Stimulated activated memory B cell treated with anti-CD40 and anti-IgM and Interleukin-4, amounts not matched to agents 10 μg/mL and 1 μg/mL and 100 μg/mL, for 72 hours (primary cell): Measurements from ENCODE around the gene DNAJA3.
A peak's percentile ranks its signal among the peaks of the same experiment; 100 is the strongest.
"Not testable (repeated sequence)": the region's sequence is repeated elsewhere in the genome, so short reads cannot be mapped to it uniquely, and the experiment has no call there.

Experiments used
- ATAC-seq: fragments of 150-1000 bp; cut with Tn5 transposase; 2 replicates; pipeline ENCODE4 v1.10.0; 2021
- H3K27ac Mint-ChIP-seq: one replicate; pipeline ENCODE4 v1.8.0; 2022; ENCODE audit warnings: mild to moderate bottlenecking, mixed read lengths
- H3K27me3 Mint-ChIP-seq: one replicate; pipeline ENCODE4 v1.8.0; 2022; ENCODE audit warnings: mixed read lengths
- H3K36me3 Mint-ChIP-seq: one replicate; pipeline ENCODE4 v1.8.0; 2022; ENCODE audit warnings: mixed read lengths
- H3K4me1 Mint-ChIP-seq: one replicate; pipeline ENCODE4 v1.8.0; 2022; ENCODE audit warnings: mixed read lengths
- H3K4me3 Mint-ChIP-seq: one replicate; pipeline ENCODE4 v1.8.0; 2022; ENCODE audit warnings: mild to moderate bottlenecking, moderate library complexity, mixed read lengths
- H3K9me3 Mint-ChIP-seq: one replicate; pipeline ENCODE4 v1.8.0; 2022; ENCODE audit warnings: mixed read lengths

The DNAJA3 gene

GRCh38 chr16:4393850-4394249 is 31.8 kb upstream of the DNAJA3 start:
- not testable (repeated sequence) for H3K27ac Mint-ChIP-seq, H3K9me3 Mint-ChIP-seq, H3K27me3 Mint-ChIP-seq, H3K4me1 Mint-ChIP-seq, ATAC-seq, H3K4me3 Mint-ChIP-seq
- peaks cover 47% of the 10 kb centered on the region for H3K36me3 Mint-ChIP-seq

GRCh38 chr16:4395055-4395726 is 30.5 kb upstream of the DNAJA3 start:
- Mint-ChIP-seq H3K9me3 (no peaks in the 10 kb centered on the region), H3K27me3 (no peaks in the 10 kb centered on the region), H3K36me3 (peaks cover 52% of the 10 kb centered on the region), H3K27ac (no peak overlapping the region), H3K4me3 (no peak overlapping the region), H3K4me1 (peaks cover 5% of the 10 kb centered on the region)
- ATAC-seq, result no peak

- peaks cover 26% of the 10 kb centered on the region for H3K4me1 Mint-ChIP-seq
- peaks cover 41% of the 10 kb centered on the region for H3K36me3 Mint-ChIP-seq
- H3K4me3 Mint-ChIP-seq, result no peak overlapping the region
- H3K9me3 Mint-ChIP-seq, result no peaks in the 10 kb centered on the region
- H3K27ac Mint-ChIP-seq, result no peak overlapping the region
- no peaks in the 10 kb centered on the region for H3K27me3 Mint-ChIP-seq
- no peak for ATAC-seq
Measured at GRCh38 chr16:4399001-4399730, 26.5 kb upstream of the DNAJA3 start.

GRCh38 chr16:4401094-4401501 is 24.6 kb upstream of the DNAJA3 start:
- no peak overlapping the region for H3K27ac Mint-ChIP-seq
- no peak for ATAC-seq
- H3K4me3 Mint-ChIP-seq, result no peak overlapping the region
- no peaks in the 10 kb centered on the region for H3K27me3 Mint-ChIP-seq
- H3K36me3 Mint-ChIP-seq, result peaks cover 41% of the 10 kb centered on the region
- peaks cover 21% of the 10 kb centered on the region for H3K4me1 Mint-ChIP-seq
- no peaks in the 10 kb centered on the region for H3K9me3 Mint-ChIP-seq

- H3K27me3 Mint-ChIP-seq, result no peaks in the 10 kb centered on the region
- H3K36me3 Mint-ChIP-seq, result peaks cover 45% of the 10 kb centered on the region
- H3K4me3 Mint-ChIP-seq, result no peak overlapping the region
- H3K27ac Mint-ChIP-seq, result no peak overlapping the region
- no peak for ATAC-seq
- H3K4me1 Mint-ChIP-seq, result peaks cover 21% of the 10 kb centered on the region
- H3K9me3 Mint-ChIP-seq, result no peaks in the 10 kb centered on the region
Measured at GRCh38 chr16:4401510-4401909, 24.2 kb upstream of the DNAJA3 start.

GRCh38 chr16:4402439-4403132 is 23.1 kb upstream of the DNAJA3 start:
- peaks cover 21% of the 10 kb centered on the region for H3K4me1 Mint-ChIP-seq
- no peak overlapping the region for H3K27ac Mint-ChIP-seq
- ATAC-seq, result peak; percentile 91
- peaks cover 45% of the 10 kb centered on the region for H3K36me3 Mint-ChIP-seq
- H3K9me3 Mint-ChIP-seq, result no peaks in the 10 kb centered on the region
- H3K4me3 Mint-ChIP-seq, result no peak overlapping the region
- H3K27me3 Mint-ChIP-seq, result no peaks in the 10 kb centered on the region

GRCh38 chr16:4403133-4403949 is 22.3 kb upstream of the DNAJA3 start:
- Mint-ChIP-seq H3K4me3 (no peak overlapping the region), H3K36me3 (peaks cover 45% of the 10 kb centered on the region), H3K4me1 (peaks cover 21% of the 10 kb centered on the region), H3K27me3 (no peaks in the 10 kb centered on the region), H3K27ac (no peak overlapping the region), H3K9me3 (no peaks in the 10 kb centered on the region)
- no peak for ATAC-seq

GRCh38 chr16:4404247-4404966 is 21.3 kb upstream of the DNAJA3 start:
- no peaks in the 10 kb centered on the region for H3K9me3 Mint-ChIP-seq
- no peaks in the 10 kb centered on the region for H3K27me3 Mint-ChIP-seq
- H3K27ac Mint-ChIP-seq, result no peak overlapping the region
- no peak overlapping the region for H3K4me3 Mint-ChIP-seq
- H3K4me1 Mint-ChIP-seq, result peaks cover 21% of the 10 kb centered on the region
- peak; percentile 46 for ATAC-seq
- H3K36me3 Mint-ChIP-seq, result peaks cover 40% of the 10 kb centered on the region

GRCh38 chr16:4404967-4405696 is 20.5 kb upstream of the DNAJA3 start:
- Mint-ChIP-seq H3K27ac (no peak overlapping the region), H3K36me3 (peaks cover 33% of the 10 kb centered on the region), H3K4me1 (peaks cover 21% of the 10 kb centered on the region), H3K4me3 (no peak overlapping the region), H3K27me3 (no peaks in the 10 kb centered on the region), H3K9me3 (no peaks in the 10 kb centered on the region)
- no peak for ATAC-seq

- H3K27ac Mint-ChIP-seq, result no peak overlapping the region
- H3K36me3 Mint-ChIP-seq, result peaks cover 35% of the 10 kb centered on the region
- no peak overlapping the region for H3K4me3 Mint-ChIP-seq
- H3K27me3 Mint-ChIP-seq, result no peaks in the 10 kb centered on the region
- H3K4me1 Mint-ChIP-seq, result peaks cover 18% of the 10 kb centered on the region
- ATAC-seq, result no peak
- H3K9me3 Mint-ChIP-seq, result no peaks in the 10 kb centered on the region
Measured at GRCh38 chr16:4407543-4408322, 17.9 kb upstream of the DNAJA3 start.

GRCh38 chr16:4408323-4408690 is 17.4 kb upstream of the DNAJA3 start:
- no peaks in the 10 kb centered on the region for H3K9me3 Mint-ChIP-seq
- peaks cover 12% of the 10 kb centered on the region for H3K4me1 Mint-ChIP-seq
- H3K36me3 Mint-ChIP-seq, result peaks cover 35% of the 10 kb centered on the region
- H3K27ac Mint-ChIP-seq, result no peak overlapping the region
- no peak for ATAC-seq
- H3K27me3 Mint-ChIP-seq, result no peaks in the 10 kb centered on the region
- no peak overlapping the region for H3K4me3 Mint-ChIP-seq

- no peaks in the 10 kb centered on the region for H3K27me3 Mint-ChIP-seq
- peaks cover 18% of the 10 kb centered on the region for H3K4me1 Mint-ChIP-seq
- H3K9me3 Mint-ChIP-seq, result no peaks in the 10 kb centered on the region
- peaks cover 33% of the 10 kb centered on the region for H3K36me3 Mint-ChIP-seq
- H3K4me3 Mint-ChIP-seq, result no peak overlapping the region
- ATAC-seq, result no peak
- no peak overlapping the region for H3K27ac Mint-ChIP-seq
Measured at GRCh38 chr16:4409081-4409932, 16.4 kb upstream of the DNAJA3 start.
